ENCODE results near the gene MCC. TPM values are rescaled to one million over a fixed set of nuclear protein-coding genes. Genes with fewer than 3 reads are reported as not detected.

The MCC gene
- total and polyA plus RNA-seq, 4 donors, result 1.6 to 38.6 (median 11.2) TPM

GRCh38 chr5:113035096-113035495 lies 453.2 kb downstream of the MCC start:
- Histone ChIP-seq H3K27ac (ENCODE audit: low read depth in 1 of 2, low read length in 1 of 2) (no peak overlapping the region), H3K27me3 (ENCODE audit: control insufficient read depth in 3 of 3, insufficient read depth in 3 of 3, low read length in 2 of 3) (no peaks in the 10 kb centered on the region), H3K4me3 (no peak overlapping the region), H3K9me3 (ENCODE audit: control insufficient read depth in 4 of 4, insufficient read depth in 3 of 4, low read length in 3 of 4) (peaks cover 0 to under 1% (median 0%) of the 10 kb centered on the region in 4 donors), H3K4me1 (ENCODE audit: control insufficient read depth in 5 of 5, insufficient read depth in 5 of 5, low read length in 5 of 5) (peaks cover 0 to 9% (median 0%) of the 10 kb centered on the region in 5 donors), H3K9ac (ENCODE audit: insufficient read depth in 1 of 2, low read length in 2 of 2) (no peak overlapping the region), H3K36me3 (ENCODE audit: control insufficient read depth in 4 of 4, insufficient read depth in 4 of 4, low read length in 4 of 4) (peaks cover 3 to 11% (median 8%) of the 10 kb centered on the region in 4 donors)
- TF ChIP-seq, protein P1, sequence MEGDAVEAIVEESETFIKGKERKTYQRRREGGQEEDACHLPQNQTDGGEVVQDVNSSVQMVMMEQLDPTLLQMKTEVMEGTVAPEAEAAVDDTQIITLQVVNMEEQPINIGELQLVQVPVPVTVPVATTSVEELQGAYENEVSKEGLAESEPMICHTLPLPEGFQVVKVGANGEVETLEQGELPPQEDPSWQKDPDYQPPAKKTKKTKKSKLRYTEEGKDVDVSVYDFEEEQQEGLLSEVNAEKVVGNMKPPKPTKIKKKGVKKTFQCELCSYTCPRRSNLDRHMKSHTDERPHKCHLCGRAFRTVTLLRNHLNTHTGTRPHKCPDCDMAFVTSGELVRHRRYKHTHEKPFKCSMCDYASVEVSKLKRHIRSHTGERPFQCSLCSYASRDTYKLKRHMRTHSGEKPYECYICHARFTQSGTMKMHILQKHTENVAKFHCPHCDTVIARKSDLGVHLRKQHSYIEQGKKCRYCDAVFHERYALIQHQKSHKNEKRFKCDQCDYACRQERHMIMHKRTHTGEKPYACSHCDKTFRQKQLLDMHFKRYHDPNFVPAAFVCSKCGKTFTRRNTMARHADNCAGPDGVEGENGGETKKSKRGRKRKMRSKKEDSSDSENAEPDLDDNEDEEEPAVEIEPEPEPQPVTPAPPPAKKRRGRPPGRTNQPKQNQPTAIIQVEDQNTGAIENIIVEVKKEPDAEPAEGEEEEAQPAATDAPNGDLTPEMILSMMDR (IDR thresholded peaks at IDR 0.05; ENCODE audit: control extremely low read depth, extremely low read depth), result no peak
- ATAC-seq (ENCODE audit: insufficient read depth, low FRiP score), result no peak
- WGBS, 2 donors, result 89 to 90% methylated on average over 1 of the region's 1 CpG
- no peak for DNase-seq

GRCh38 chr5:113034182-113034773 lies 454.0 kb downstream of the MCC start:
- peak; percentile 38 for ATAC-seq (ENCODE audit: insufficient read depth, low FRiP score)
- TF ChIP-seq, protein P1 (IDR thresholded peaks at IDR 0.05; ENCODE audit: control extremely low read depth, extremely low read depth), result no peak
- no peaks in the 10 kb centered on the region for H3K27me3 ChIP-seq (ENCODE audit: control insufficient read depth in 3 of 3, insufficient read depth in 3 of 3, low read length in 2 of 3)

DNA sequence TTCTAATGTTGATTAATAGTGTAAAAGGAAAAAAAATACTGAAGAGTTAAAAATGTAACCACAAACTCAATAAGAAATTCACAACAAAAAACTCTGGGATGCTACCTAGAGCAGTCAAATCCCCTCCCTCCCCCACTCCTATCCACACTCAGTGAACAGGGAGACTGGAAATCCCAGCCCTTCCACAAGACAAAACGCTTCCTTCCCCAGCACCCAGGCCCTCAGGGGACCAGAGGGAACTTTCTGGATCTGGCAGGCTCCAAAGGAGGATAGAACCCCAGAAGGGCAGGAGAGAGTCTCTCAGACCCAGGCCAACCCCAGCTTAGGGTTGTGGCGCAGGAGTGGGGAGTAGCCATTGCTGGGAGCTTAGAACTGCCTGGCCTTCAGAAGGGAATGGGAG lies 456.7 kb downstream of the MCC start:
- TF ChIP-seq, protein P1 (IDR thresholded peaks at IDR 0.05; ENCODE audit: control extremely low read depth, extremely low read depth), result no peak
- Histone ChIP-seq H3K9ac (ENCODE audit: insufficient read depth in 1 of 2, low read length in 2 of 2) (no peak overlapping the region), H3K4me1 (ENCODE audit: control insufficient read depth in 5 of 5, insufficient read depth in 5 of 5, low read length in 5 of 5) (peaks cover 0 to 9% (median 0%) of the 10 kb centered on the region in 5 donors), H3K27me3 (ENCODE audit: control insufficient read depth in 3 of 3, insufficient read depth in 3 of 3, low read length in 2 of 3) (no peaks in the 10 kb centered on the region), H3K4me3 (no peak overlapping the region), H3K9me3 (ENCODE audit: control insufficient read depth in 4 of 4, insufficient read depth in 3 of 4, low read length in 3 of 4) (no peaks in the 10 kb centered on the region), H3K27ac (ENCODE audit: low read depth in 1 of 2, low read length in 1 of 2) (peak overlapping the region in 1 of 2 donors; percentile 12), H3K36me3 (ENCODE audit: control insufficient read depth in 4 of 4, insufficient read depth in 4 of 4, low read length in 4 of 4) (peaks cover 11 to 20% (median 14%) of the 10 kb centered on the region in 4 donors)
- DNase-seq, result no peak
- WGBS, 2 donors, result 87 to 98% methylated on average over 2 of the region's 2 CpGs
- ATAC-seq (ENCODE audit: insufficient read depth, low FRiP score), result no peak

More at GRCh38 chr5:113034182-113034773, 454.0 kb downstream of the MCC start:
- Histone ChIP-seq H3K36me3 (ENCODE audit: control insufficient read depth in 4 of 4, insufficient read depth in 4 of 4, low read length in 4 of 4) (peaks cover 3 to 10% (median 7%) of the 10 kb centered on the region in 4 donors), H3K4me3 (no peak overlapping the region), H3K9me3 (ENCODE audit: control insufficient read depth in 4 of 4, insufficient read depth in 3 of 4, low read length in 3 of 4) (no peaks in the 10 kb centered on the region), H3K27ac (ENCODE audit: low read depth in 1 of 2, low read length in 1 of 2) (no peak overlapping the region), H3K4me1 (ENCODE audit: control insufficient read depth in 5 of 5, insufficient read depth in 5 of 5, low read length in 5 of 5) (peaks cover 0 to 9% (median 0%) of the 10 kb centered on the region in 5 donors), H3K9ac (ENCODE audit: insufficient read depth in 1 of 2, low read length in 2 of 2) (no peak overlapping the region)
- no peak for DNase-seq
- WGBS, 2 donors, result 93 to 96% methylated on average over 13 of the region's 13 CpGs
